Stimulated activated CD8-positive, alpha-beta memory T cell treated with anti-CD3 and anti-CD28 coated beads, Interleukin-12 subunit alpha, Interleukin-12 subunit beta, amount 100 ng/mL, for 4 hours (primary cell): Measurements from ENCODE around the gene EIPR1.
"Not testable (repeated sequence)": the region's sequence is repeated elsewhere in the genome, so short reads cannot be mapped to it uniquely, and the experiment has no call there.

Source experiments
- DNase-seq: peaks from one replicate; pipeline ENCODE4 v3.0.0-alpha.2; 2020; ENCODE audit warnings: low read depth

Gene EIPR1

GRCh38 chr2:3286646-3287036 is 91.0 kb downstream of the EIPR1 start:
- DNase-seq, result not testable (repeated sequence)

GRCh38 chr2:3285901-3286645 is 91.5 kb downstream of the EIPR1 start:
- DNase-seq, result no peak

GRCh38 chr2:3284657-3285630 is 92.7 kb downstream of the EIPR1 start:
- DNase-seq, result no peak

- DNase-seq, result not testable (repeated sequence)
Observed at GRCh38 chr2:3283876-3284656, 93.6 kb downstream of the EIPR1 start.

- DNase-seq, result no peak
Observed at GRCh38 chr2:3283206-3283605, 94.4 kb downstream of the EIPR1 start.

- DNase-seq, result no peak
Observed at GRCh38 chr2:3282056-3282998, 95.3 kb downstream of the EIPR1 start.

GRCh38 chr2:3280683-3281520 is 96.7 kb downstream of the EIPR1 start:
- DNase-seq, result no peak

GRCh38 chr2:3280197-3280596 is 97.4 kb downstream of the EIPR1 start:
- DNase-seq, result no peak

GRCh38 chr2:3279236-3279960 is 98.2 kb downstream of the EIPR1 start:
- no peak for DNase-seq

- no peak for DNase-seq
Observed at GRCh38 chr2:3278521-3279218, 98.9 kb downstream of the EIPR1 start.

- no peak for DNase-seq
Observed at GRCh38 chr2:3277748-3278520, 99.7 kb downstream of the EIPR1 start.

GRCh38 chr2:3277050-3277747 is 100.4 kb downstream of the EIPR1 start:
- DNase-seq, result no peak

- DNase-seq, result no peak
Observed at GRCh38 chr2:3272761-3273160, 104.9 kb downstream of the EIPR1 start.

- no peak for DNase-seq
Observed at GRCh38 chr2:3270095-3270478, 107.5 kb downstream of the EIPR1 start.

- no peak for DNase-seq
Observed at GRCh38 chr2:3269425-3270094, 108.1 kb downstream of the EIPR1 start.

- no peak for DNase-seq
Observed at GRCh38 chr2:3268705-3269029, 109.0 kb downstream of the EIPR1 start.
